ENCODE results near the gene NCBP1. TPM values are rescaled to one million over a fixed set of nuclear protein-coding genes. Genes with fewer than 3 reads are reported as not detected.

Gene NCBP1
- total and polyA plus RNA-seq, 9 of the 15 experiments (the other 6 are each of a cell fraction or from before 2014, with no cell fraction given): 29.4 to 69.7 (median 57.5) TPM

DNA sequence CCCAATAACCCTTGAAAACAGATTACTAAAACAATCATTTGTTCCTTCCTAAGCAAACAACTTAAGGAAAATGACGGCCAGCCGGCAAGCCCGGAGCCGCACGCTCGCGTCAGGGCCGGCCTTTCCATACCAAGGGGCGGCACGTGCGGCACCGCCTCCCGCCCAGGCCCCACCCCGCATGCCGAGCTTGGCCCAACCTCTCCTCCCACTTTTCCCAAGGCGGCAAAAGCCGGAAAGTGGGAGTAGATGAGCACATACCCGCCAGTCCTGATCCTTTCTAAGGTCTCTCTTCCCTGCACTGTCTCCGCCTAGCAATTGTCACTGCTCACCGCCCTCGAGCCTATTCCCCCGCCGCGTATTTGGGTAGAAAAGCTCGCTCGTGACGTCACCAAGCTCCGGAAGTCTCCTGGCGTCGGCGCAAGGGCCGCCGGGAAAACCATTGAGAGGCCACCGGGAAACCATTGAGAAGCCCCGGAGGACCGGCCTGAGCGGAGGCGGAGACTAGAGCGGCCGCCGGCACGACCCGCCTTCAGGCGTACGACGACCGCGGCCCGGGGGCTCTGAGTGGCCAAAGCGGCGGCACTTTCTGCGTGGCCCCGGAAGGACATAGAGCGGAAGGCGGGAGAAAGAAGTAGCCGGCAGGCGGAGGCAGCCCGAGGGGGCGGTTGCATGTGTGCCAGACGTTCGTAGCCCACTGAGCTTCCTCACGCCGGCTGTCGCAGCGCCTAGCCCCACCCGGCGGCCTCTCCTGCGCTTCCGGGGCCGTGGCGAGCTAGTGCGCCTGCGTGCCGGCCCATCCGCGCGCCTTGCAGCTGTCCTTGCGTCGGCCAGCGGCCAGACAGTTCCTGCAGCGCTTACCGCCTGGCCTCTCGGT lies at the start of gene NCBP1, which contains the start of gene TSTD2 (continued):
- TF ChIP-seq ZNF121 (CRISPR knock-in tag; conservative IDR thresholded peaks at IDR 0.05): peak; percentile 39; the same call in 1 of the 2 replicates
- TF ChIP-seq ETS2 (tag; IDR thresholded peaks at IDR 0.05; ENCODE audit: borderline replicate concordance, poor library complexity, severe bottlenecking): no peak
- TF ChIP-seq ADNP (tag; IDR thresholded peaks at IDR 0.05): no peak
- TF ChIP-seq GABPA (tag; conservative IDR thresholded peaks at IDR 0.05; ENCODE audit: low read depth): peak; percentile 97
- no peak for TF ChIP-seq ZNF785 (CRISPR knock-in tag; IDR thresholded peaks at IDR 0.05)
- peak; percentile 36 for TF ChIP-seq MEF2D (tag; conservative IDR thresholded peaks at IDR 0.05; ENCODE audit: low read depth)
- TF ChIP-seq, protein P1, sequence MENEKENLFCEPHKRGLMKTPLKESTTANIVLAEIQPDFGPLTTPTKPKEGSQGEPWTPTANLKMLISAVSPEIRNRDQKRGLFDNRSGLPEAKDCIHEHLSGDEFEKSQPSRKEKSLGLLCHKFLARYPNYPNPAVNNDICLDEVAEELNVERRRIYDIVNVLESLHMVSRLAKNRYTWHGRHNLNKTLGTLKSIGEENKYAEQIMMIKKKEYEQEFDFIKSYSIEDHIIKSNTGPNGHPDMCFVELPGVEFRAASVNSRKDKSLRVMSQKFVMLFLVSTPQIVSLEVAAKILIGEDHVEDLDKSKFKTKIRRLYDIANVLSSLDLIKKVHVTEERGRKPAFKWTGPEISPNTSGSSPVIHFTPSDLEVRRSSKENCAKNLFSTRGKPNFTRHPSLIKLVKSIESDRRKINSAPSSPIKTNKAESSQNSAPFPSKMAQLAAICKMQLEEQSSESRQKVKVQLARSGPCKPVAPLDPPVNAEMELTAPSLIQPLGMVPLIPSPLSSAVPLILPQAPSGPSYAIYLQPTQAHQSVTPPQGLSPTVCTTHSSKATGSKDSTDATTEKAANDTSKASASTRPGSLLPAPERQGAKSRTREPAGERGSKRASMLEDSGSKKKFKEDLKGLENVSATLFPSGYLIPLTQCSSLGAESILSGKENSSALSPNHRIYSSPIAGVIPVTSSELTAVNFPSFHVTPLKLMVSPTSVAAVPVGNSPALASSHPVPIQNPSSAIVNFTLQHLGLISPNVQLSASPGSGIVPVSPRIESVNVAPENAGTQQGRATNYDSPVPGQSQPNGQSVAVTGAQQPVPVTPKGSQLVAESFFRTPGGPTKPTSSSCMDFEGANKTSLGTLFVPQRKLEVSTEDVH (IDR thresholded peaks at IDR 0.05; ENCODE audit: low read depth, partially characterized antibody): peak; percentile 95
- TF ChIP-seq NR4A1 (CRISPR knock-in tag; IDR thresholded peaks at IDR 0.05): no peak
- no peak for TF ChIP-seq NR4A1 (tag; IDR thresholded peaks at IDR 0.05)
- TF ChIP-seq, protein P2, sequence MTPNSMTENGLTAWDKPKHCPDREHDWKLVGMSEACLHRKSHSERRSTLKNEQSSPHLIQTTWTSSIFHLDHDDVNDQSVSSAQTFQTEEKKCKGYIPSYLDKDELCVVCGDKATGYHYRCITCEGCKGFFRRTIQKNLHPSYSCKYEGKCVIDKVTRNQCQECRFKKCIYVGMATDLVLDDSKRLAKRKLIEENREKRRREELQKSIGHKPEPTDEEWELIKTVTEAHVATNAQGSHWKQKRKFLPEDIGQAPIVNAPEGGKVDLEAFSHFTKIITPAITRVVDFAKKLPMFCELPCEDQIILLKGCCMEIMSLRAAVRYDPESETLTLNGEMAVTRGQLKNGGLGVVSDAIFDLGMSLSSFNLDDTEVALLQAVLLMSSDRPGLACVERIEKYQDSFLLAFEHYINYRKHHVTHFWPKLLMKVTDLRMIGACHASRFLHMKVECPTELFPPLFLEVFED (CRISPR knock-in tag; conservative IDR thresholded peaks at IDR 0.05): peak; percentile 60; the same call in 1 of the 2 replicates
- TF ChIP-seq, protein P3, sequence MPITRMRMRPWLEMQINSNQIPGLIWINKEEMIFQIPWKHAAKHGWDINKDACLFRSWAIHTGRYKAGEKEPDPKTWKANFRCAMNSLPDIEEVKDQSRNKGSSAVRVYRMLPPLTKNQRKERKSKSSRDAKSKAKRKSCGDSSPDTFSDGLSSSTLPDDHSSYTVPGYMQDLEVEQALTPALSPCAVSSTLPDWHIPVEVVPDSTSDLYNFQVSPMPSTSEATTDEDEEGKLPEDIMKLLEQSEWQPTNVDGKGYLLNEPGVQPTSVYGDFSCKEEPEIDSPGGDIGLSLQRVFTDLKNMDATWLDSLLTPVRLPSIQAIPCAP (CRISPR knock-in tag; IDR thresholded peaks at IDR 0.05; ENCODE audit: borderline replicate concordance): peak; percentile 84; the same call in 1 of the 2 replicates
- no peak for TF ChIP-seq ILK (tag; IDR thresholded peaks at IDR 0.05; ENCODE audit: borderline replicate concordance, low read depth)
- no peak for TF ChIP-seq LARP7 (IDR thresholded peaks at IDR 0.05)
- no peak for TF ChIP-seq FOXJ3 (CRISPR knock-in tag; IDR thresholded peaks at IDR 0.05)
- TF ChIP-seq, protein P4, sequence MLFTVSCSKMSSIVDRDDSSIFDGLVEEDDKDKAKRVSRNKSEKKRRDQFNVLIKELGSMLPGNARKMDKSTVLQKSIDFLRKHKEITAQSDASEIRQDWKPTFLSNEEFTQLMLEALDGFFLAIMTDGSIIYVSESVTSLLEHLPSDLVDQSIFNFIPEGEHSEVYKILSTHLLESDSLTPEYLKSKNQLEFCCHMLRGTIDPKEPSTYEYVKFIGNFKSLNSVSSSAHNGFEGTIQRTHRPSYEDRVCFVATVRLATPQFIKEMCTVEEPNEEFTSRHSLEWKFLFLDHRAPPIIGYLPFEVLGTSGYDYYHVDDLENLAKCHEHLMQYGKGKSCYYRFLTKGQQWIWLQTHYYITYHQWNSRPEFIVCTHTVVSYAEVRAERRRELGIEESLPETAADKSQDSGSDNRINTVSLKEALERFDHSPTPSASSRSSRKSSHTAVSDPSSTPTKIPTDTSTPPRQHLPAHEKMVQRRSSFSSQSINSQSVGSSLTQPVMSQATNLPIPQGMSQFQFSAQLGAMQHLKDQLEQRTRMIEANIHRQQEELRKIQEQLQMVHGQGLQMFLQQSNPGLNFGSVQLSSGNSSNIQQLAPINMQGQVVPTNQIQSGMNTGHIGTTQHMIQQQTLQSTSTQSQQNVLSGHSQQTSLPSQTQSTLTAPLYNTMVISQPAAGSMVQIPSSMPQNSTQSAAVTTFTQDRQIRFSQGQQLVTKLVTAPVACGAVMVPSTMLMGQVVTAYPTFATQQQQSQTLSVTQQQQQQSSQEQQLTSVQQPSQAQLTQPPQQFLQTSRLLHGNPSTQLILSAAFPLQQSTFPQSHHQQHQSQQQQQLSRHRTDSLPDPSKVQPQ (CRISPR knock-in tag; IDR thresholded peaks at IDR 0.05; ENCODE audit: borderline replicate concordance): 0 out of 2 replicates have a peak, but pooled peaks have one; percentile 26
- no peak; the same call in 1 of the 2 replicates for TF ChIP-seq MTA2 (IDR thresholded peaks at IDR 0.05; ENCODE audit: low read depth)
- TF ChIP-seq NELFE (IDR thresholded peaks at IDR 0.05; ENCODE audit: insufficient read depth, insufficient read length): no peak
- no peak for TF ChIP-seq POLR3G (IDR thresholded peaks at IDR 0.05; ENCODE audit: extremely low read depth, insufficient read length, insufficient replicate concordance)
